Cardiac muscle cell (in vitro differentiated cells and primary cell): ENCODE measurements around the gene RBM18. TPM values are rescaled to one million over a fixed set of nuclear protein-coding genes. Genes with fewer than 3 reads are reported as not detected.

Source experiments
- DNase-seq, 2 donors: peaks; one replicate each; pipeline versions ENCODE4 v3.0.0 to v3.0.0-alpha.2; 2010 to 2017; ENCODE audit warnings: low read depth in 1 of 2, low spot score in 1 of 2
- H3K27ac ChIP-seq: fragments of 200-600 bp; sonication (generic); 2 replicates; pipeline ENCODE4 v1.5.1; 2016
- H3K27me3 ChIP-seq: fragments of 200-600 bp; sonication (generic); 2 replicates; pipeline ENCODE4 v1.6.0; 2016; ENCODE audit warnings: control low read depth
- H3K36me3 ChIP-seq: fragments of 200-600 bp; sonication (generic); 2 replicates; pipeline ENCODE4 v1.5.1; 2016; ENCODE audit warnings: control low read depth
- H3K4me1 ChIP-seq: fragments of 200-600 bp; sonication (generic); 2 replicates; pipeline ENCODE4 v1.8.1; 2017; ENCODE audit warnings: low read depth, mild to moderate bottlenecking, mixed run types
- H3K4me3 ChIP-seq: fragments of 200-600 bp; sonication (generic); 2 replicates; pipeline ENCODE4 v1.5.1; 2016; ENCODE audit warnings: mild to moderate bottlenecking
- H3K9me3 ChIP-seq: fragments of 200-600 bp; sonication (generic); 2 replicates; pipeline ENCODE4 v1.5.1; 2017; ENCODE audit warnings: low read depth, mild to moderate bottlenecking, control low read depth
- CTCF ChIP-seq: IDR thresholded peaks from 2 replicates; pipeline ENCODE4 v1.5.1; 2012; ENCODE audit warnings: low read depth, mild to moderate bottlenecking, low read length
- polyA plus RNA-seq: library from polyadenylated mRNA; unstranded; fragments of >200 nt; fragmentation: Nextera tagmentation; extraction: Ambion mirVana; gene quantifications from 2 replicates; pipeline ENCODE4 v1.2.1, GENCODE V29; 2016
- total RNA-seq: library from RNA; depleted of rRNA; stranded (reverse); fragments of >200 nt; gene quantifications from 2 replicates; pipeline ENCODE4 v1.2.3, GENCODE V29; 2016

Gene RBM18
- total and polyA plus RNA-seq, 2 experiments from 2014 or later, result 5.4 to 16.7 TPM

GRCh38 chr9:122218071-122218934 is 46.3 kb downstream of the RBM18 start:
- H3K4me3 ChIP-seq, result peak overlapping the region; percentile 14
- no peak for TF ChIP-seq CTCF
- H3K9me3 ChIP-seq, result no peaks in the 10 kb centered on the region
- H3K36me3 ChIP-seq, result no peaks in the 10 kb centered on the region
- H3K4me1 ChIP-seq, result peaks cover 6% of the 10 kb centered on the region
- peak in 1 of 2 donors; percentile 16 for DNase-seq
- H3K27ac ChIP-seq, result no peak overlapping the region
- peaks cover 100% of the 10 kb centered on the region for H3K27me3 ChIP-seq

DNA sequence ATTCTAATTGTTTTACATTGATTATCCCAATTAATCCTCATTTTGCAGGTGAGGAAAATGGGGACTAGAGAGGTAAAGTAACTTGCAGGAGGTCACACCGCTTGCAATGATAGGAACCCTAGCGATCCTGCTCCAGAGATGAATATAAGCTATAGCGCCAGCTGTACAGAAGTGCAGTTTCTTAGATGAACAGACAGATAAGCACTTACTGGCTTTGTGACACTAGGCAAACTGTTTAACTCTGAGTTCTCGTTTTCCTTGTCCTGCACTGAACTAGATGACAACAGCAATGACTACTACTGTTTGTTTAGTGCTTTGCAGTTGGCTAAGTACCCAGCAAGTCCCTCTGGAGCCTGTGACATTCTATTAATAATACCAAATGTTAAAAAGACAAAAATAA is 47.0 kb downstream of the RBM18 start:
- Histone ChIP-seq H3K9me3 (no peaks in the 10 kb centered on the region), H3K36me3 (no peaks in the 10 kb centered on the region), H3K27me3 (peaks cover 100% of the 10 kb centered on the region), H3K4me3 (no peak overlapping the region), H3K27ac (no peak overlapping the region), H3K4me1 (peaks cover 6% of the 10 kb centered on the region)
- no peak for DNase-seq
- no peak for TF ChIP-seq CTCF

DNA sequence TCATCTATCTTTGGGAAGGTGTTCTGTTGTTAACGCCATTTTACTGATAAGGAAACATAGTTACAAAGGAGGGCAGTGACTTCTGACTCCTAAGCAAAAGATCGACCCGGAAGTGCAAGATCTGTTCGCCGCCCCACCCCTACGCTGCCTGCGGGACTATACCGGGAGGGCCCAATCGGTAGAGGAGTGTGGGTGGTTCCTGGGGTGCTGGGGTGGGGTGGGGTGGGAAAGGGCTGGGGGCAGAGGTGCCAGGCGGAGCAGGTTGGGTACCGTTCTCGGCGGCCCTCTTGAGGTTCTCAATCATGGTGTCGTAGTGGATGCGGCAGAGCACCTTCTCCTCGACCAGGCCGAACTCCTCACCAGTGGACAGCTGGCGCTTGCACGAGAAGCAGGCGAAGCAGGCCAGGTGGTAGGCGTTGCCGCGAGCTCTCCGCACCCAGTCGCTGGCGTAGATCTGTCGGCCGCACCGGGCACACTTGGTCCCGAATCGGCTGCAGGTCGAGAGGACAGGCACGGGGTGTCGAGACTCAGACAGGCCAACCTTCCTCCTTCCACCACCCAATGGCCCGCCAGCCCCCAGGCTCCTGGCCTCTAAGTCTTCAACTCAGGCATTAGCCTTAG is 47.7 kb downstream of the RBM18 start:
- TF ChIP-seq CTCF, result no peak
- Histone ChIP-seq H3K36me3 (no peaks in the 10 kb centered on the region), H3K4me3 (no peak overlapping the region), H3K9me3 (no peaks in the 10 kb centered on the region), H3K4me1 (peaks cover 6% of the 10 kb centered on the region), H3K27ac (no peak overlapping the region), H3K27me3 (peaks cover 100% of the 10 kb centered on the region)
- no peak for DNase-seq

DNA sequence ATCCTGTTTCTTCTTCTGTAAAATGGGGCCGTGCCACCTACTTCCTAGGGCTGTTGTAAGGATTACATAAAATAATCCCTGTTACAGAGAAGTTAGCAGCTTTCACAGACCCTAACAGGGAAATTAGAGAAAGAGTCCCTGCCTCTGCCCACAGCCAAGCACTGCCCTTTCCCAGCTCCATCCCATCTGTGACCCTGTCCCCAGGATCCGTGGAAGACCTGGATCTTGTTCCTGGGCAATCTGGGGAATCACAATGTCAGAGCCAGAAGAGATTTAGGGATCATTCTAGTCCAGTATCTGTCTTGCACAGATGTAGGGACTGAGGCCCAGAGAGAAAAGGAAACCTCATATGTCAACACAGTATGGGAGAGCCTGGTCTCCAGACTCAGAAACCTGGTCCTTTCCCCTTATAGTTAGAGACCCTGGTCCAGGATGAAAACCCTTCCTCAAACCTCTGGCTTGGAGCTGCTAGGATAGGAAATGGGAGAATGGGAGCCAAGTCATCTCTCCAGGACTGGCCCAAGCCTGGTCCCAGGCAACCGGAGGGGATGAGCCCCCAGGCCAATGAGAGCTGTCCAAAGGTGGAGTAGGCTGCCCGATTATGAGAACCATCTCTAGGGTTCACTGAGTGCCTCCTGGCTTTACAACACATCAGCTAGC is 48.4 kb downstream of the RBM18 start:
- Histone ChIP-seq H3K27me3 (peaks cover 100% of the 10 kb centered on the region), H3K36me3 (no peaks in the 10 kb centered on the region), H3K9me3 (no peaks in the 10 kb centered on the region), H3K27ac (no peak overlapping the region), H3K4me1 (peaks cover 6% of the 10 kb centered on the region), H3K4me3 (no peak overlapping the region)
- no peak for TF ChIP-seq CTCF
- no peak for DNase-seq

DNA sequence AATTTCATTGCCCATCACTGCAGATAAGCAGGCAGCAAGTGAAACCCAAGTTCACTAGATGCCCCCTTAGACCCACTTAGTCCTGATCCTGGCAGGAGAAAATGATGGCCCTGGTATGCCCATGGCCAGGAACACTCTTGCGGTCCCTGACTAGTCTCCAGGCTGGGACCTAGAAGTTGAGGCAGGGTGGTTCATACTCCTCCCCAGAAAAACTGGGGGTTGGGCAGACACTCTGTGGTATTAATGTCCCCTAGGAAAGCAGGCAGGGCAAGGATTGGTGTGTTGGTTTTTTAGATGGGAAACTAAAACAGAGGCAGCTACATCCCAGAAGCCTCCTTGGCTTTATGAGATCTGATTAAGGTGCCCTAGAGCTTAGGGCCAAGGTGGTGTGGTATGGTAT is 49.0 kb downstream of the RBM18 start:
- H3K4me1 ChIP-seq, result peaks cover 6% of the 10 kb centered on the region
- no peak for TF ChIP-seq CTCF
- no peak for DNase-seq
- H3K27ac ChIP-seq, result no peak overlapping the region
- H3K4me3 ChIP-seq, result no peak overlapping the region
- no peaks in the 10 kb centered on the region for H3K36me3 ChIP-seq
- no peaks in the 10 kb centered on the region for H3K9me3 ChIP-seq
- H3K27me3 ChIP-seq, result peaks cover 100% of the 10 kb centered on the region
